ENCODE data around the gene MAST2.

GRCh38 chr1:45945426-45945825 lies 142.0 kb downstream of the MAST2 start:
- TF ChIP-seq CTCF (IDR thresholded peaks at IDR 0.05) (no peak), POLR2A (IDR thresholded peaks at IDR 0.05) (no peak)
